SJCRH30 (cell line): ENCODE results near the gene HSFX4. TPM values are rescaled to one million over a fixed set of nuclear protein-coding genes. Genes with fewer than 3 reads are reported as not detected.
"Not testable (repeated sequence)": the region's sequence is repeated elsewhere in the genome, so short reads cannot be mapped to it uniquely, and the experiment has no call there.

Experiments used
- DNase-seq, 2 experiments: peaks; one replicate each; pipeline ENCODE4 v3.0.0-alpha.2; 2015 to 2020
- H3K27ac ChIP-seq: fragments of 250-450 bp; sonication (Bioruptor Pico); 2 replicates; pipeline ENCODE4 v1.5.1; 2020; ENCODE audit warnings: mild to moderate bottlenecking, moderate library complexity
- H3K27me3 ChIP-seq: fragments of 250-450 bp; sonication (Bioruptor Pico); 2 replicates; pipeline ENCODE4 v1.5.1; 2020; ENCODE audit warnings: mild to moderate bottlenecking, moderate library complexity
- H3K36me3 ChIP-seq: fragments of 250-450 bp; sonication (Bioruptor Pico); 2 replicates; pipeline ENCODE4 v1.5.1; 2020; ENCODE audit warnings: mild to moderate bottlenecking, moderate library complexity
- H3K4me1 ChIP-seq: fragments of 250-450 bp; sonication (Bioruptor Pico); 2 replicates; pipeline ENCODE4 v1.5.1; 2020; ENCODE audit warnings: mild to moderate bottlenecking, moderate library complexity
- H3K4me3 ChIP-seq: fragments of 250-450 bp; sonication (Bioruptor Pico); 2 replicates; pipeline ENCODE4 v1.5.1; 2020; ENCODE audit warnings: mild to moderate bottlenecking, moderate library complexity
- H3K9me3 ChIP-seq: fragments of 250-450 bp; sonication (Bioruptor Pico); replicated peaks from 2 replicates; pipeline ENCODE4 v1.5.1; 2020; ENCODE audit warnings: mild to moderate bottlenecking, moderate library complexity
- total RNA-seq: library from RNA; depleted of rRNA; stranded (reverse); fragments of >200 nt; shearing (Covaris generic); gene quantifications from 2 replicates; pipeline ENCODE4 v1.2.3, GENCODE V29; 2014; rRNA removed

HSFX4 gene, protein sequence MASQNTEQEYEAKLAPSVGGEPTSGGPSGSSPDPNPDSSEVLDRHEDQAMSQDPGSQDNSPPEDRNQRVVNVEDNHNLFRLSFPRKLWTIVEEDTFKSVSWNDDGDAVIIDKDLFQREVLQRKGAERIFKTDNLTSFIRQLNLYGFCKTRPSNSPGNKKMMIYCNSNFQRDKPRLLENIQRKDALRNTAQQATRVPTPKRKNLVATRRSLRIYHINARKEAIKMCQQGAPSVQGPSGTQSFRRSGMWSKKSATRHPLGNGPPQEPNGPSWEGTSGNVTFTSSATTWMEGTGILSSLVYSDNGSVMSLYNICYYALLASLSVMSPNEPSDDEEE
- not detected in 2 replicates for total RNA-seq

DNA sequence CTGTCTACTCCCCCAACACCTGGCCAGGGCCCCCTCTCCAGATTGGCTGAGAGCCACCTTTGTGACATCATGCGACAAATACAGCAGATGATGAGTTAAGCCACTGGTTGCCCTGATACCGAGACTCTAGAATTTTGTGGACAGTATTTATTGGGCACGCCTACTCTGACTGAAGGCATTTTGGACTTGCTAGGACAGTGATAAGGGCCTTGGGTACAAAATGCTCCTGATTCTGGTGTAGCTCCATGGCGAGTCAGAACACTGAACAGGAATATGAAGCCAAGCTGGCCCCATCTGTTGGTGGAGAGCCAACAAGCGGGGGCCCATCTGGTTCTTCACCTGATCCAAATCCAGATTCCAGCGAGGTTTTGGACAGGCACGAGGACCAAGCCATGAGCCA is at the start of gene HSFX4:
Gene HSFX4, plus strand, starts transcription at position 174 of the 400 bp plus-strand sequence. Its CDS starts 72 bp downstream, at position 246.
- not testable (repeated sequence) for DNase-seq, H3K4me1 ChIP-seq, H3K9me3 ChIP-seq, H3K36me3 ChIP-seq, H3K27me3 ChIP-seq, H3K27ac ChIP-seq, H3K4me3 ChIP-seq

DNA sequence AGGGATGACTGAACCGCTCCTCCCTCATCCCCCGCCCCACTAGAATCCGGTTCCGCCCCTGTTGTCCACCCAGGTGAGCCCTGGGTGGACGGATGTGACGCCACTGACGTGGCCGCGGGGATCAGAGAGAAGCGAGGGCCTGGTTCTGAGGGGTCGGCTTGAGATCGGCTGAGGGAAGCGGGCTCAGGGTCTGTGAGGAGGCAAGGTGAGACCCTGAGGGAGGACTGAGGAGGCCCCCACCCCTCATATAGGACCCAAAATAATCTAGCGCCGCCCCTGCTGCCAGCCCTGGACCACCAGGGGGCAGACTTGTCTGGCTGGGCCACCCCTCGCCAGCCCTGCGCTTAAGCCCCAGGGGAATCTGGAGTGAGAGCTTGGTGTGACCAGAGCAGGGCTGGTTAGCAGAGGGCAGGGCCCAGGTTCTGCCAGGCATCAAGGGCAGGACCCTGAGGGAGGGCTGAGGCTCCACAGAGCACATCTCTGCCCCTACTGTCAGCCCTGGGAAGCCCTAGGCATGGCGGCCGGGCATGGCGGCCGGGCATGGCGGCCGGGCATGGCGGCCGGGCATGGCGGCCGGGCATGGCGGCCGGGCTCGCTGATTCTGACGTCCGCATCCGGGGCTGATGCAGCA is 48.2 kb upstream of the HSFX4 start, which contains the start of gene MAGEA8:
Gene MAGEA8, plus strand, starts transcription at position 103 of the 631 bp plus-strand sequence. CDS start 3,090 bp downstream, outside the sequence.
- H3K36me3 ChIP-seq: no peaks in the 10 kb centered on the region
- no peak for DNase-seq
- 0 out of 2 replicates have a peak, but pooled peaks cover 4% of the 10 kb centered on the region for H3K4me1 ChIP-seq
- H3K4me3 ChIP-seq: no peak within 1 kb of the TSS
- no peak within 1 kb of the TSS for H3K27ac ChIP-seq
- H3K27me3 ChIP-seq: no peaks in the 10 kb centered on the region
- H3K9me3 ChIP-seq: no peaks in the 10 kb centered on the region

DNA sequence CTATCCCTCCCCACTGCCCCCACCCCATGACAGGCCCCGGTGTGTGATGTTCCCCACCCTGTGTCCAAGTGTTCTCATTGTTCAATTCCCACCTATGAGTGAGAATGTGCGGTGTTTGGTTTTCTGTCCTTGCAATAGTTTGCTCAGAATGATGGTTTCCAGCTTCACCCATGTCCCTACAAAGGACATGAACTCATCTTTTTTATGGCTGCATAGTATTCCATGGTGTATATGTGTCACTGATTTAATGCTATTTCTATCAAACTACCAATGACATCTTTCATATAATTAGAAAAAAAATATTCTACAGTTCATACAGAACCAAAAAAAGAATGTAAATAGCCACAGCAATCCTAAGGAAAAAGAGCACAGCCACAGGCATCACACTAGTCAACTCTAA is 38.5 kb upstream of the HSFX4 start:
- H3K36me3 ChIP-seq, H3K27me3 ChIP-seq, H3K4me1 ChIP-seq, H3K9me3 ChIP-seq, DNase-seq, H3K27ac ChIP-seq, H3K4me3 ChIP-seq: not testable (repeated sequence)

DNA sequence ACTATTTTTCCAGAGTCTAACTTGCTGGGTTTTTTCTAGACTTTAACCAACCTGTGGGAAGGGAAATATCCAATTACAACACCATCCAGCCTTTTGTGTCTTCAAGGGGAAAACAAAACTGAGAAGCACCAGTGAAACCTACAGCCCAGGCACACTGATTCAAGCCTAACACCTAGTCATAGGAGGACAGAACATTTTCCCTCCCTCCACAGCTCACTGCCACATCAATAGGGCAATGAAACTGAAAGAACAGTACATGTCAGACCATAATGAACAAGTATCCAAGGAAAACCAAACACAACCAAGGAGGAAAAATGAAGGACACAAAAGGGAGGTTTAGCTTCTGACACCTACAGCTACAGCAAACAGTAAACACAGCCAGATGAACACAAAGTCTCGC is 30.8 kb upstream of the HSFX4 start:
- no peaks in the 10 kb centered on the region for H3K36me3 ChIP-seq
- H3K4me1 ChIP-seq: no peaks in the 10 kb centered on the region
- H3K9me3 ChIP-seq: no peaks in the 10 kb centered on the region
- no peak overlapping the region for H3K27ac ChIP-seq
- no peak for DNase-seq
- H3K27me3 ChIP-seq: no peaks in the 10 kb centered on the region
- H3K4me3 ChIP-seq: no peak overlapping the region

DNA sequence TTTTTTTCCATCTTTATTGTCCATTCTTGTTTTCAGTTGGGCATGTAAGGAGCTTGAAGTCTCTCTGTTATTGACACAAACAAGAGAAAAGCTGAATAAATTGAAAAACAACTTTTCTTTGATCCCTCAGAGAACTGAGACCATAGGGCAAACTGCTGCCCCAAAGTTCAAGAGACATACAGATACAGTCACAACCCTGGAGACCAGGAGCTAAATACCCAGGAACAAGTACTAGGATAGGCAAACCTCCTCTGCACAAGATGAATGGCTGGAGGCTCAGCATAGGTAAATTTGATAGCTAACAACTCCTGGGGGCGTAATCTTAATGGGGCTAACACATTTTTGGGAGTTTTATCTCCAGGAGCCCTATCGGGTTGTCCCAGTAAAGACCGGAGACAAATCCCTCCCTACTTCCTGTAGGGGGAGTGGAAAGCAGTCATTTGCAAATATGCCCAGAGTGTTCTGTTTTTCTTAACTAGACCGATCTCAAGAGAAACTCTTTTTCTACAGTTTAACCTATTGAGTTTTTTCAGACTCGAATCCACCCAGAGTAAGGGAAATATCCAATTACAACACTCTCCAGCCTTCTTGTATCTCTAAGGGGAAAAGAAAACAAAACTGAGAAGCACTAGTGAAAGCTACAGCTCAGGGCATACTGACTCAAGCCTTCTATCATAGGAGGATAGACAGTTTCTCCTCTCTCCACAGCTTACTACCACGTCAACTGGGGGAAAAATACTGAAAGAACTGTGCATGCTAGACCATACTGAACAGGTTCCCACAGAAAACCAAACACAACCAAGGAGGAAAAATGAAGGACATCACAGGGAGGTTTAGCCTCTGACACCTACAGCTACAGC is 25.3 kb upstream of the HSFX4 start:
- Histone ChIP-seq H3K27me3 (no peaks in the 10 kb centered on the region), H3K9me3 (no peaks in the 10 kb centered on the region), H3K4me1 (no peaks in the 10 kb centered on the region), H3K4me3 (peak overlapping the region; percentile 37), H3K36me3 (no peaks in the 10 kb centered on the region), H3K27ac (no peak overlapping the region)
- DNase-seq: peak in 1 of 2 experiments; percentile 17

DNA sequence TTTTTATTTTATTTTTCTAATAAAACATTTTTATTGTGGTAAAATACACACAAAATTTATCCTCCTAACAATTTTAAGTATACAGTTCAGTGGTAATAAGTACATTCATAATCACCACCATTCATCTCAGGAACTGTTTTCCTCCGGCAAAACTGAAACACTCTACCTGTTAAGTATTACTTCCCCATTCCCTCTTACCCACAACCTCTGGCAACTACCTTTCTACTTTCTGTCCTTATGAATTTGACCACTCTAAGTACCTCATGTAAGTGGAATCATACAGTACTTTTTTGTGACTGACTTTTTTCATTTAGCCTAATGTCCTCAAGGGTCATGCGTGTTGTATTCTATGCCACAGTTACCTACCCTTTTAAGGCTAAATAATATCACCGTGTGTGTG is 21.1 kb upstream of the HSFX4 start:
- Histone ChIP-seq H3K36me3 (no peaks in the 10 kb centered on the region), H3K4me3 (no peak overlapping the region), H3K4me1 (no peaks in the 10 kb centered on the region), H3K27me3 (no peaks in the 10 kb centered on the region), H3K9me3 (no peaks in the 10 kb centered on the region), H3K27ac (no peak overlapping the region)
- DNase-seq: no peak

DNA sequence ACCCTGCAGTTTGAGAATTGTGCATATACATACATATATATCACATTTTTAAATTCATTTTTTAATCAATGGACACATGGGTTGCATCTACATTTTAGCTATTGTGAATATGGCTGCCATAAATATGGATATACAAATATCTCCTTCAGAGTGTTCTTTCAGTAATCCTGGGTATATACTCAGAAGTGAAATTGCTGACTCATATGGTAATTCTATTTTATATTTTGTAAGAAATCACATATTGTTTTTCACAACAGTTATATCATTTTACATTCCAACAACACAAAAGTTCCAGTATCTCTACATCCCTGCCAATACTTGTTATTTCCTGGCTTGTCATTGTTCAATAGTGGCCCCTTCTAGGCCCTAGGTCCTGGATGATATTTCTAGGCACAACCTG is 20.6 kb upstream of the HSFX4 start:
- Histone ChIP-seq H3K27ac (no peak overlapping the region), H3K4me1 (no peaks in the 10 kb centered on the region), H3K9me3 (no peaks in the 10 kb centered on the region), H3K27me3 (no peaks in the 10 kb centered on the region), H3K4me3 (no peak overlapping the region), H3K36me3 (no peaks in the 10 kb centered on the region)
- no peak for DNase-seq

DNA sequence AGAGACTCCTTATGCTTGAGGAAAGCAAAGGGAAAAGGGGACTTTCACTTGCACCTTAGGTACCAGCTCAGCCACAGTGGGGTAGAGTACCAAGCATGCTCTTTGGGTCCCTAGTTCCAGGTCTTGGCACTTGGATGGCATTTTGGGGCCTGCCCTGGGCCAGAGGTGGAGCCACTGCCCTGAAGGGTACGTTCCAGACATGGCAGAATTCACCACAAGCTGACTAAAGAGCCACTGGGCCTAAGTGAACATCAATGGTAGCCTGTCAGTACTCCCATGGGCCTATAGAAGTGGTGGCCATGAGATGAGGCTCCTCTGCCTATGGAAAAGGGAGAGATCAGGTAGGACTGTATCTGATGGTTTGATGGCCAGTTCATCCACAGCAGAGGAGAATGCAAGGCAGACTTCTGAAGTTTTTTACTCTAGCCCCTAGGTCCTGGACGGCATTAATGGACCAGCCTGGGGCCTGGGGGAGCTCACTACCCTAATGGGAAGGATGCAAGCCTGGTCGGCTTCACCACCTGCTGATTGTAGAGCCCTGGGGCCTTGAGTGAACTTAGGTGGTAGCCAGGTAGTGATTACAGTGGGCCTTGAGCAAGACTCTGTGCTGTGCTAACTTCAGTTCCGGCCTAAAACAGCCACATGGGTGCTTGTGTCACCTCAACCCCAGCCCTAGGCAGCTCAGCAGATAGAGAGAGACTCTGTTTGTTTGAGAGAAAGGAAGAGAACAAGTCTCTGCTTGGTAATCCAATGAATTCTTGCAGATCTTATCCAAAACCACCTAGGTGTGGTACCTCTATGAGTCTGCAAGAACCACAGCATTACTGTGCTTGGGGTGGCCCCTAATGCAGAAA is 19.8 kb upstream of the HSFX4 start:
- DNase-seq: no peak
- Histone ChIP-seq H3K9me3 (no peaks in the 10 kb centered on the region), H3K36me3 (no peaks in the 10 kb centered on the region), H3K27ac (no peak overlapping the region), H3K4me1 (no peaks in the 10 kb centered on the region), H3K4me3 (no peak overlapping the region), H3K27me3 (no peaks in the 10 kb centered on the region)

DNA sequence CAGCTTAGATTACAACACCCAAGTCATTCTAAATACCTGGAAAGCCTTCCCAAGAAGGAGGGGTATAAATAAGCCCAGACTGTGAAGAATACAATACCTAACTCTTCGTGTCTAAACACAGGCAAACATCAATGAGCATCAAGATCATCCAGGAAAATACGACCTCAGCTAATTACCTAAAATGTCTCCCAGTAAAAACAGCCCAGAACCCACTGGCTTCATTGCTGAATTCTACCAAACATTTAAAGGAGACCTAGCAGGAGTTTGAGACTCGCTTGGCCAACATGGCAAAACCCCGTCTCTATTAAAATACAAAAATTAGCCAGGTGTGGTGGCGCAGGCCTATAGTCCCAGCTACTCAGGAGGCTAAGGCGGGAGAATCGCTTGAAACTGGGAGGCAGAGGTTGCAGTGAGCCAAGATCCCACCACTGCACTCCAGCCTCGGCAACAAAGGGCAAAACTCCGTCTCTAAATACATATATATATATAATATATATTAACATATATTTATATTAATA is 19.1 kb upstream of the HSFX4 start:
- Histone ChIP-seq H3K27ac (no peak overlapping the region), H3K36me3 (no peaks in the 10 kb centered on the region), H3K4me1 (no peaks in the 10 kb centered on the region), H3K9me3 (no peaks in the 10 kb centered on the region), H3K27me3 (no peaks in the 10 kb centered on the region), H3K4me3 (no peak overlapping the region)
- peak in 1 of 2 experiments; percentile 4 for DNase-seq

DNA sequence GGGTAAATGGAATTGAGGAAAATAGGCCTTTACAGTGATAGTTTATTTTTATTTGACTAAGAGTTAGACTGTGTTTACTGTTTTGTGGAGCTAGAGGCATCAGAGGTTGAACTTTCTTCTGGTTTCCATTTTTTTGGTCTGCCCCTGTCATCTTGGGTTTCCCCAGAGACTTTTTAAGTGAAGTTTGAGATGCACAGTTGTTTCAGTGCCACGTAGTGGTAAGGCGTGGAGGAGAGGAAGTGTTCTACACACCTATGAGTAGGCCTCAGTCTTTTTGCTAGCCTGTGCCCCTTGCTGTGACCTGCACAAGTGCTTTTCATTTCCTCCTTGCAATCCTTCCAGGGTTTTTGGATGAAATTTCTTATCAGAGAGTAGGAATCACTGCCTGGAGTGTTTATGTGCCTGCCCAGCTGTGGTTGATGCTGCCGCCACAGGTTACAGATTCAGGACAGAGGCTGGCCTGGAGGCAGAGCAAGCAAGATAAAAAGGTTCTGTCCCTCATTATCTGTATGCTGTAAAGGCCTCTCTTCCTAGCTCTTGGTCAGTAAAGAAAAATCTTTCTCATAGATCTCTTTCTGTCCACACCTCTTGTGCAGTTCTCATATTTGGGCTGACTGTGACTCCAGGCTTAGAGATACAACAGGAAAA is 12.5 kb upstream of the HSFX4 start:
- Histone ChIP-seq H3K4me1 (no peaks in the 10 kb centered on the region), H3K4me3 (no peak overlapping the region), H3K27ac (no peak overlapping the region), H3K9me3 (no peaks in the 10 kb centered on the region), H3K27me3 (no peaks in the 10 kb centered on the region), H3K36me3 (no peaks in the 10 kb centered on the region)
- no peak for DNase-seq

DNA sequence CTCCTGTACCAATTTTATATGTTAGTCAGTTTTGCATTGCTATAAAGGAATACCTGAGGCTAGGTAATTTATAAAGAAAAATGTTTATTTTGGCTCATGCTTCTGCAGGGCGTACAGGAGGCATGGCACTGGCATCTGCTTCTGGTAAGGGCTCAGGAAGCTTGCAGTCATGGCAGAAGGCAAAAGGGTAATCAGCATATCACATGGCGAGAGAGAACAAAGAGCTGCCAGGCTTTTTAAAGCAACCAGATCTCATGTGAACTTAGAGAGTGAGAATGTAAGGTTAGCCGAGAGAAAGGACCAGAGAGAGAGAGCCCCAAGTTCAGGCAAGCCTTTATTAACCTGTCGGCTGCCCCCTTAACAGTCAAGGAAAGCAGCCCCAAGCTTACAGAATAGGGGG is 5.5 kb upstream of the HSFX4 start:
- not testable (repeated sequence) for H3K36me3 ChIP-seq, H3K9me3 ChIP-seq, H3K27ac ChIP-seq, H3K27me3 ChIP-seq, DNase-seq, H3K4me3 ChIP-seq, H3K4me1 ChIP-seq

DNA sequence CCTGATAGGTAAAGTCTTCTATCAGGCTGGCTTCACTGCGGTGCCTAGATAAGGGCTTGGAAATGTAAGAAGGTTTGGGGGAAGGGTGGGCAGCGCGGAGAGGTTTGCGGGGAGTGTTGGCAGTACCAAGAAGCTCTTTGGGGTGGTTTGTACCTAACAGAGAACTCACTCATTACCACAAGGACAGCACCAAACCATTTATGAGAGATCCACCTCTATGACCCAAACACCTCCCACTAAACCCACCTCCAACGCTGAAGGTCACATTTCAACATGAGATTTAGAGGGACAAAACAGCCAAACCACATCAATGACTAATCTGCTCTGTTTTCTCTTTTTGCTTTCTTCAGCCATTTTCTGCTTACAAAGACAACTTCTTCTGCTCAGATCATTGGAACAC is 4.9 kb upstream of the HSFX4 start:
- DNase-seq, H3K4me3 ChIP-seq, H3K4me1 ChIP-seq: not testable (repeated sequence)

DNA sequence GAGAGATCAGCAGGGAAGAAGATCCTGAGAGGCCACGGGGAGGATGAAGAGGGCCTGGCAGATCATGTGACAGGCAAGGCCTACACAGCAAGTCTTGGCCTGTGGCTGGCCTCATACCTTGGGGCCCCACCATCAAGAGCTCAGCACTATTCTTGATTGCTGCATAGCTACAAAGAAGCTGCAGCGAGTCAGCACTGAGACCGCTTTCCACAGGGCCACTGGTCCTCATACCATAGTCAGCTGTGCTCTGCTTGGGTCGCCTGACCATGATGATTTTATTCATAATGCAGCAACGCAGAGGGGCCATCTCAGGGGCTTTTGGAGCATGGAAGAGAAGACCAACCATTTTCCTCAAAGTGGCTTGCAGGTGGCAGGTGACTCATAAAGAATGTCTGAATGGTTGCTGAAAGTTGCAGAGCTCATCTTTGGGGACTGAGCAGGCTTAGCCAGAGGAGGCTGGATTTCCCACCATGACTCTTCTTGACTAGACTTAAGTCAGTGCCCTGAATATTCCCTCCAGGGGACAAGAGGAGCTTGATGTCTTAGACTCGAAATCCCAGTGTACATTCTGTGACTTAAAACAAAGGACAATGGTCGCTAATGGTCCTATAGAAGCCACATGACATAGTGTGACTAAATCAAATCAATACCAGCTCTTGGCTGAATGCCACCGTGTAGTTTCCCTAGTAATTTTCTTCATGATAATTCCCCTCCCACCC is 2.0 kb upstream of the HSFX4 start:
- not testable (repeated sequence) for H3K9me3 ChIP-seq, H3K27ac ChIP-seq, DNase-seq, H3K4me1 ChIP-seq, H3K27me3 ChIP-seq, H3K4me3 ChIP-seq, H3K36me3 ChIP-seq

More for the DNA sequence above, 4.9 kb upstream of the HSFX4 start:
- not testable (repeated sequence) for H3K36me3 ChIP-seq, H3K9me3 ChIP-seq, H3K27ac ChIP-seq, H3K27me3 ChIP-seq
